Effector memory CD8-positive, alpha-beta T cell (primary cell): ENCODE data around the gene SLC13A4.
"Not testable (repeated sequence)": the region's sequence is repeated elsewhere in the genome, so short reads cannot be mapped to it uniquely, and the experiment has no call there.

Source experiments
- ATAC-seq: fragments of 150-1000 bp; cut with Tn5 transposase; replicated peaks from 2 replicates; pipeline ENCODE4 v1.10.0; 2021; ENCODE audit warnings: mild to moderate bottlenecking, moderate library complexity
- DNase-seq, 3 experiments: peaks; one replicate each; pipeline ENCODE4 v3.0.0; 2021
- H3K27ac Mint-ChIP-seq, 2 donors: one replicate each; pipeline ENCODE4 v1.8.0; 2022; ENCODE audit warnings: mild to moderate bottlenecking in 2 of 2, mixed read lengths in 2 of 2, moderate library complexity in 2 of 2
- H3K27me3 Mint-ChIP-seq, 2 donors: one replicate each; pipeline ENCODE4 v1.8.0; 2022; ENCODE audit warnings: mixed read lengths in 2 of 2
- H3K36me3 Mint-ChIP-seq: one replicate; pipeline ENCODE4 v1.8.0; 2022; ENCODE audit warnings: mild to moderate bottlenecking, moderate library complexity, mixed read lengths; ENCODE audit not compliant: insufficient read depth
- H3K4me1 Mint-ChIP-seq, 2 donors: one replicate each; pipeline ENCODE4 v1.8.0; 2022; ENCODE audit warnings: low read depth in 2 of 2, mixed read lengths in 2 of 2
- H3K4me3 Mint-ChIP-seq, 2 donors: one replicate each; pipeline ENCODE4 v1.8.0; 2022; ENCODE audit warnings: mild to moderate bottlenecking in 2 of 2, mixed read lengths in 2 of 2, moderate library complexity in 2 of 2
- H3K9me3 Mint-ChIP-seq, 2 donors: one replicate each; pipeline ENCODE4 v1.8.0; 2022; ENCODE audit warnings: mixed read lengths in 2 of 2

The SLC13A4 gene

DNA sequence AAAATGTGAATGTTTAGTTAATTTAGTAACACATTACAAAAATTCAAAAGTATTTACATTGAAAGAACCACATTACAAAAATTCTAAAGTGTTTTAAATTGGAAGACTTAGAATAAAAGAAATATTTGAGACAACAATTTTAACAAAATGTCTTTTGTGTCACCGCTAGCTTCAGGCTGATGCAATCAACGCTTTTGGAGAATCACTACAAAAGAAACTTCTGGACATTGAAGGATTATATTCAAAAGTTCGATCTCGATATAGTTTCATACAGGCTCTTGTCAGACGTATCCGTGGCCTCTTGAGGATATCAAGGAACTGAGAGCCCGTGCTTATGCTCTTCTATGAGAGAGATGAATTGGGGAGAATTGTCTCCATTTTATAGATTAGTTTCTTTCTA is 79.8 kb downstream of the SLC13A4 start:
- DNase-seq (no peak), ATAC-seq (no peak)
- Mint-ChIP-seq H3K27me3 (no peaks in the 10 kb centered on the region), H3K4me1 (no peaks in the 10 kb centered on the region), H3K9me3 (no peaks in the 10 kb centered on the region), H3K27ac (no peak overlapping the region), H3K36me3 (peaks cover 31% of the 10 kb centered on the region), H3K4me3 (no peak overlapping the region)

DNA sequence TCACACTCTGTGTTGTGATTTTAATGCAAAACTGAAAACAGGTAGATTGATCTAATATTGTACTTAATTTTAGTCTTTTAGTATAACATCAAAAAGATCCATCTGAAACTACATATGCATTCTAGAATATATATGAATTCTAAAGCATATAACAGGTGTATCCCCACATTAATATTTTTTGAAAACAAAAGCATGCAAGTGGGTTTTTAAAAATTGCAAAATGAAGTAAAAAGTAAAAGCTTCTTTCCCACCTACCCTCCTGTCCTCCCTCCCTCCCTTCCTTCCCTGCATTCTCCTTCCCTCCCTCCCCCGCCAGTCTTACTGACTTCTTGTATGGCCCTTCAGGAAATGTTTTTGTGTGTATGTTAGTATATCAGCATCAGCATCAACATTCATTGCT is 80.2 kb downstream of the SLC13A4 start:
- Mint-ChIP-seq H3K27ac (no peak overlapping the region), H3K27me3 (no peaks in the 10 kb centered on the region), H3K4me3 (no peak overlapping the region), H3K9me3 (no peaks in the 10 kb centered on the region), H3K4me1 (no peaks in the 10 kb centered on the region), H3K36me3 (peaks cover 31% of the 10 kb centered on the region)
- DNase-seq, result no peak
- no peak for ATAC-seq

DNA sequence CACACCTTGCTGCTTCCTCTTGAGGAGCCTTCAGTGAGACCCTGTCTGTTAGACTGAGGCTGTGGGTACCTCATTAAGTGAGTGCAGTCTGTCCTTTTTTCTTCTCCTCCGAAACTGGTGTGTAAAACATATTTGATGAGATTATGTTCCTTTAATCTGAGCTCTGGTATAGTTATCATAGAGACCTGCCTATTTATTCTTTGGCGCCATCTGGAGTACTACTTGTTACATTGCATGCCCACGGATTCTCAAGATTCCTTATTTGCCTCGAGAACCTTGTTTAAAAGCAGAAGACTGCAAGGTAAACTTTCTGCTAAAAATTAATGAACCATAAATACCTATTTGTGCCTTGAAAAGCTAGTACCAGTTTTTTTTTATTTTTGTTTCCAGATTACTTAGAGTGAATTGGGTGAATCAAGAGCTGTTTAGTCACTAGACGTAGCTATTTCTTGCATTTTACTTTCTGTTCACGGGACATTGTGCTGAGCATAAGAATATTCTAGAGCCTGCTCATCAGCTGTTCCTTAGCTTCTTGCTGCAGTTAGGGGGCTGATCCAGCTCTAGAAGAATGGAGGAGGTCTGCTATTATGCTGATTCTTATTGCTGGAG is 82.6 kb downstream of the SLC13A4 start:
- peak overlapping the region in 1 of 2 donors; percentile 75 for H3K27ac Mint-ChIP-seq

DNA sequence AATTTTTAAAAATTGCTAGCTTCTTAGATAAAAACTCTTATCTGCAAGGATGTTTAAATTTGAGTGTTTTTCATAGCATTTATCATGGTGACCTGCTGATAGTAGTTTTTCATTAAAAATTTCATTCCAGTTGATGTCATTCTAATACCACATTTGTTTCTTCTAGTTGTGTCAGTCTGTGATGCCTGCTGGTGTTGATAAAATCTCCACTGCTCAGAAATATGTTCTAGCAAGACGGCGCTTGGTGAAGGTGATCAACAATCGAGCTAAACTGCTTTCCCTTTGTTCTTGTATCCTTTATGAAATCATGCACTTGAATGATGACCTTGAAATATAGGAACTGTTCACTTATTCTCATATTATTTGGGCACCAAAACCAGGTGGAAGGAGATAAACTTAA is 83.3 kb downstream of the SLC13A4 start:
- DNase-seq, result no peak
- H3K9me3 Mint-ChIP-seq, result no peaks in the 10 kb centered on the region
- no peak overlapping the region for H3K27ac Mint-ChIP-seq
- H3K4me3 Mint-ChIP-seq, result no peak overlapping the region
- no peak for ATAC-seq
- H3K36me3 Mint-ChIP-seq, result peaks cover 41% of the 10 kb centered on the region
- no peaks in the 10 kb centered on the region for H3K27me3 Mint-ChIP-seq
- no peaks in the 10 kb centered on the region for H3K4me1 Mint-ChIP-seq

More for the DNA sequence above, 82.6 kb downstream of the SLC13A4 start:
- Mint-ChIP-seq H3K4me1 (no peaks in the 10 kb centered on the region), H3K36me3 (peaks cover 44% of the 10 kb centered on the region), H3K9me3 (no peaks in the 10 kb centered on the region), H3K4me3 (no peak overlapping the region), H3K27me3 (no peaks in the 10 kb centered on the region)
- ATAC-seq (peak; percentile 70), DNase-seq (peak; percentile 8 to 27 (median 21))

DNA sequence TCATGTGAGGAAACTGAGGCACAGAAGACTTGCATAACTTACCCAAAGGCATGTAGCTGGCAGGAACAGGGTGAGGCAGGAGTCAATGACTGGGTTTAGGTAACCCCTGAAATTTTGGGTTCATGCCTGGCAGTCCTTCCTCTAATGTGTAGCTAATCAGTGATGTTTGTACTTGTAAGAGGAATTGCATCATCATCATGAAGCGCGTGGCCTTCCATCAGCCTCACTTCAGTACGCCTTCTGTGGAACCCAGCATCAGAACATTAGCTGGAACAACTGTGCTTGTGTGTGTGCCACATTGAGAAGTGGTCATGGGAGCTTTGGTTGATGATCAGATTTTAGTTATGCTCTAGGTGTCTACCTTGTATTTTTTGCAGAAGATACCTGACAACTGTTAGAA is 83.8 kb downstream of the SLC13A4 start:
- H3K27ac Mint-ChIP-seq, result peak overlapping the region in 1 of 2 donors; percentile 50
- peaks cover 43% of the 10 kb centered on the region for H3K36me3 Mint-ChIP-seq
- ATAC-seq (no peak), DNase-seq (no peak)
- no peaks in the 10 kb centered on the region for H3K27me3 Mint-ChIP-seq
- no peak overlapping the region for H3K4me3 Mint-ChIP-seq
- H3K9me3 Mint-ChIP-seq, result no peaks in the 10 kb centered on the region
- H3K4me1 Mint-ChIP-seq, result no peaks in the 10 kb centered on the region

DNA sequence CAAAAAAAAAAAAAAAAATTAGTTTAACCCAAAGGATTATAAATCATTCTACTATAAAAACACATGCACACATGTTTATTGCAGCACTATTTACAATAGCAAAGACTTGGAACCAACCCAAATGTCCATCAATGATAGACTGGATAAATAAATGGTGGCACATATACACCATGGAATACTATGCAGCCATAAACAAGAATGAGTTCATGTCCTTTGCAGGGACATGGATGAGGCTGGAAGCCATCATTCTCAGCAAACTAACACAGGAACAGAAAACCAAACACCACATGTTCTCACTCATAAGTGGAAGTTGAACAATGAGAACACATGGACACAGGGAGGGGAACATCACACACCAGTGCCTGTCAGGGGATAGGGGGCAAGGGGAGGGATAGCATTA is 88.3 kb downstream of the SLC13A4 start:
- not testable (repeated sequence) for H3K4me3 Mint-ChIP-seq, DNase-seq, ATAC-seq, H3K27me3 Mint-ChIP-seq, H3K27ac Mint-ChIP-seq, H3K9me3 Mint-ChIP-seq, H3K4me1 Mint-ChIP-seq
- peaks cover 61% of the 10 kb centered on the region for H3K36me3 Mint-ChIP-seq

DNA sequence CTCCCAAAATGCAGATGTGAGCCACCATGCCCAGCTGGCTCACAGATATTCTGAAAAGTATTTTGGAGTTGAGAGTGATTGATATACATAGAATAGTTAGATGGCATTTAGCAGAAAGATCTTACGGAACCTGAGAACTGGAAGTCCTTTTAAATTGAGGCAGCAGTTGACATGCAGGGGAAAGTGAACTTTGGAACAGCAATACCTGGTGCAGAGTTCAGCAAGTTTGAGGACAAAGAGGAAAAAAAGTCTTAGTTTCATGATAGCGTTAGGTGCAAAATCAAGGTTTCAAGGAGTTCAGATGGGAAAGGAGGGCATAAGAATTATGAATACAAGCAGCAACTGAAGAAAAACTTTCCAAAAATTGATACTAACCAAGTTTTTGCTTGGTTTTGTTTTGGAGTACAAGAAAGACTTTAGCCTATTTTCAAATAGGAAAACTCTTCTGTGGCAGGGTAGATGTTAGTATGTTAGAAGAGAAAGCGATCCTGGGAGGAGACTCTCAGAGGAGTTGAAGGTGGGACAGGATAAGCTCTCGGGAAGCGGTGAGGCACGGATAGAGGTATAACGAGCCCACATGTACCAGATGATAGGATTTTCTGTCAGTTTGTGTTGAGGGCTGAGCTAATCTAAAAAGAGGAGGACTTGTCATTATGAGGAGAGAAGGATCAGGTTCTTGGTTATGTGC is 93.7 kb downstream of the SLC13A4 start:
- no peak for ATAC-seq
- H3K27ac Mint-ChIP-seq, result no peak overlapping the region

More for the DNA sequence above, 93.7 kb downstream of the SLC13A4 start:
- Mint-ChIP-seq H3K4me3 (no peak overlapping the region), H3K9me3 (no peaks in the 10 kb centered on the region), H3K27me3 (no peaks in the 10 kb centered on the region), H3K4me1 (no peaks in the 10 kb centered on the region), H3K36me3 (peaks cover 69% of the 10 kb centered on the region)
- no peak for DNase-seq
